Measurements from ENCODE around the gene FGB.

DNA sequence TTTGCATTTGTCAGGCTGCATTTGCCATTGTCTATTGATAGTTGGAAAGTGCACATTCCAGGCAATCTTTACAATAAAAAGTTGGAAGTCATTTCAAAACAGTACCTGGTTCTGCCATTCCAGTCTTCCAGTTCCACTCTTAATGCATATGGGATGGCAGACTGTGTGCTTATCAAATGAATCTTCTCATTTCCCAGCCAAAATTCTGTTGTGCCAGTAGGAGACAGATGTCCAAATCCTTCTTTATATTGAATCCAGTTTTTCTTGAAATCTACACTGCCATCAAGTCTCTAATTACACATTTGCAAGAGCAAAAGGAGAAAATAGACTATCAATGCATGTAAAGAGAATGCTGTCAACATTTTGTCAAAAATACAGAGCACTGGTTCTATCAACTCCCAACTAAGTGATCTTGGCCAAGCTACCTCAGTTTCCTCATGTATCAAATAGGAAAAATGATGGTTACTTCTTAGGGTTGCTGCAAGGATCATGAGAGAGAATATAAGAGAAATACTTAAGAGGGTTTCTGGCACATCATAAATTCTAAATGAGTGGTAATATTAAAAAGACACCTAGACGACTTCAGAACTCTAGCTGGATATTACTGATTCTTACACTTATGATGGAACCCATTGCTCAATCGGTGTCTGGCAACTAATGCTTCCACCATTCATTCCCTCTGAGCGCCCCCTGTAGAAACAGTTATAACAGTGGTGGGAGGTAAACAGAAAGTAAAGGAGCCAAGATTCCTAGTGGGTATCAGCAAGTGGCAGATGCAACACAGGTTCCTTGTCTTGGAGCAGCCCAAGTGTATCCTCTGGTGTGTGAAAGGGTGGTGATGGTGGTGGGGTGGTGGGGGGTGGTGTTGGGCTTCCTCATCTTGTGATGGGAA lies 45.8 kb downstream of the FGB start:
- no peak for TF ChIP-seq CTCF (IDR thresholded peaks at IDR 0.05)
- TF ChIP-seq EZH2 (IDR thresholded peaks at IDR 0.05; ENCODE audit: borderline replicate concordance, insufficient read depth, low read depth, low read length, poor library complexity, severe bottlenecking), result no peak
